Neural cell (in vitro differentiated cells): ENCODE results near the gene CPEB3. TPM values are rescaled to one million over a fixed set of nuclear protein-coding genes. Genes with fewer than 3 reads are reported as not detected.

Source experiments
- H2AFZ ChIP-seq: fragments of 200-600, 300-800 bp; sonication (generic), shearing (Covaris generic); 2 replicates; pipeline ENCODE4 v1.6.0; 2014; ENCODE audit warnings: low read depth, mild to moderate bottlenecking, antibody characterized with exemption, low read length, moderate library complexity
- H3F3A ChIP-seq: fragments of 200-600 bp; shearing (Covaris generic); 2 replicates; pipeline ENCODE4 v1.6.1; 2016; ENCODE audit warnings: mild to moderate bottlenecking, moderate library complexity, mixed read lengths, antibody characterized with exemption, low read length; ENCODE audit not compliant: insufficient read depth, poor library complexity, severe bottlenecking
- H3K27ac ChIP-seq: fragments of 200-600, 300-800 bp; sonication (generic), shearing (Covaris generic); 2 replicates; pipeline ENCODE4 v1.5.1; 2014; ENCODE audit warnings: mild to moderate bottlenecking, low read length, moderate library complexity
- H3K27me3 ChIP-seq: fragments of 300-800, 200-600 bp; sonication (generic), shearing (Covaris generic); 2 replicates; pipeline ENCODE4 v1.6.0; 2014; ENCODE audit warnings: mild to moderate bottlenecking, low read depth, low read length, moderate library complexity; ENCODE audit not compliant: insufficient read depth
- H3K36me3 ChIP-seq: fragments of 300-800, 200-600 bp; sonication (generic), shearing (Covaris generic); 2 replicates; pipeline ENCODE4 v1.5.1; 2014; ENCODE audit warnings: mild to moderate bottlenecking, antibody characterized with exemption, low read length, moderate library complexity; ENCODE audit not compliant: insufficient read depth
- H3K4me2 ChIP-seq: fragments of 300-800, 200-600 bp; sonication (generic), shearing (Covaris generic); 2 replicates; pipeline ENCODE4 v1.6.0; 2014; ENCODE audit warnings: mild to moderate bottlenecking, low read length
- H3K4me3 ChIP-seq: fragments of 300-800, 200-600 bp; sonication (generic), shearing (Covaris generic); 2 replicates; pipeline ENCODE4 v1.5.1; 2014; ENCODE audit warnings: mild to moderate bottlenecking, low read length, moderate library complexity
- H3K79me2 ChIP-seq: fragments of 200-600 bp; shearing (Covaris generic); replicated peaks from 2 replicates; pipeline ENCODE4 v1.6.0; 2014; ENCODE audit warnings: mild to moderate bottlenecking, low read length, moderate library complexity; ENCODE audit not compliant: insufficient read depth
- H3K9ac ChIP-seq: fragments of 300-800, 200-600 bp; sonication (generic), shearing (Covaris generic); 2 replicates; pipeline ENCODE4 v1.6.1; 2016; ENCODE audit warnings: mild to moderate bottlenecking, low read length, mixed read lengths
- H3K9me2 ChIP-seq: fragments of 200-600 bp; shearing (Covaris generic); 2 replicates; pipeline ENCODE4 v1.6.1; 2016; ENCODE audit warnings: mild to moderate bottlenecking, low read length, mixed read lengths; ENCODE audit not compliant: insufficient read depth
- H3K9me3 ChIP-seq: fragments of 200-600, 300-800 bp; sonication (generic), shearing (Covaris generic); 2 replicates; pipeline ENCODE4 v1.6.1; 2016; ENCODE audit warnings: mild to moderate bottlenecking, mixed run types, low read length, moderate library complexity, mixed read lengths
- H4K20me1 ChIP-seq: fragments of 200-600 bp; shearing (Covaris generic); 2 replicates; pipeline ENCODE4 v1.6.1; 2016; ENCODE audit warnings: mild to moderate bottlenecking, mixed run types; ENCODE audit not compliant: insufficient read depth
- EP300 ChIP-seq: fragments of 450-650 bp; conservative IDR thresholded peaks from 2 replicates; pipeline ENCODE4 v1.6.1; 2014; ENCODE audit warnings: antibody characterized with exemption, mild to moderate bottlenecking, moderate library complexity; ENCODE audit not compliant: poor library complexity, severe bottlenecking
- EZH2 ChIP-seq: fragments of 200-600, 300-800 bp; shearing (Covaris generic), sonication (generic); IDR thresholded peaks from 2 replicates; pipeline ENCODE4 v1.6.1; 2014; ENCODE audit warnings: antibody characterized with exemption, low read length, borderline replicate concordance, mild to moderate bottlenecking; ENCODE audit not compliant: insufficient read depth, poor library complexity, severe bottlenecking
- MXI1 ChIP-seq: fragments of 450-650 bp; conservative IDR thresholded peaks from 2 replicates; pipeline ENCODE4 v1.6.1; 2014; ENCODE audit warnings: antibody characterized with exemption, mild to moderate bottlenecking; ENCODE audit not compliant: poor library complexity, severe bottlenecking
- POLR2AphosphoS5 ChIP-seq: IDR thresholded peaks from 2 replicates; pipeline ENCODE4 v1.6.1; 2012
- RAD21 ChIP-seq: fragments of 450-650 bp; conservative IDR thresholded peaks from 2 replicates; pipeline ENCODE4 v1.6.1; 2014; ENCODE audit warnings: antibody characterized with exemption, mild to moderate bottlenecking, moderate library complexity
- SMC3 ChIP-seq: fragments of 450-650 bp; conservative IDR thresholded peaks from 2 replicates; pipeline ENCODE4 v1.6.1; 2014; ENCODE audit warnings: antibody characterized with exemption, mild to moderate bottlenecking, moderate library complexity; ENCODE audit not compliant: poor library complexity
- TAF1 ChIP-seq: IDR thresholded peaks from 2 replicates; pipeline ENCODE4 v1.6.1; 2012; ENCODE audit warnings: low read depth
- polyA plus RNA-seq: library from polyadenylated mRNA; depleted of rRNA; stranded (reverse); fragments of >200 nt; gene quantifications from 2 replicates; pipeline ENCODE4 v1.2.3, GENCODE V29; 2014
- TF ChIP-seq, protein P1 (sequence below): IDR thresholded peaks from 2 replicates; pipeline ENCODE4 v1.6.1; 2012; ENCODE audit warnings: borderline replicate concordance
- TF ChIP-seq, protein P2 (sequence below): fragments of 450-650 bp; IDR thresholded peaks from 2 replicates; pipeline ENCODE4 v1.5.1; 2014; ENCODE audit warnings: antibody characterized with exemption, mild to moderate bottlenecking, moderate library complexity; ENCODE audit not compliant: poor library complexity, severe bottlenecking

CPEB3 gene
- polyA plus RNA-seq, 1 donor from 2014 or later: 20.0 TPM

DNA sequence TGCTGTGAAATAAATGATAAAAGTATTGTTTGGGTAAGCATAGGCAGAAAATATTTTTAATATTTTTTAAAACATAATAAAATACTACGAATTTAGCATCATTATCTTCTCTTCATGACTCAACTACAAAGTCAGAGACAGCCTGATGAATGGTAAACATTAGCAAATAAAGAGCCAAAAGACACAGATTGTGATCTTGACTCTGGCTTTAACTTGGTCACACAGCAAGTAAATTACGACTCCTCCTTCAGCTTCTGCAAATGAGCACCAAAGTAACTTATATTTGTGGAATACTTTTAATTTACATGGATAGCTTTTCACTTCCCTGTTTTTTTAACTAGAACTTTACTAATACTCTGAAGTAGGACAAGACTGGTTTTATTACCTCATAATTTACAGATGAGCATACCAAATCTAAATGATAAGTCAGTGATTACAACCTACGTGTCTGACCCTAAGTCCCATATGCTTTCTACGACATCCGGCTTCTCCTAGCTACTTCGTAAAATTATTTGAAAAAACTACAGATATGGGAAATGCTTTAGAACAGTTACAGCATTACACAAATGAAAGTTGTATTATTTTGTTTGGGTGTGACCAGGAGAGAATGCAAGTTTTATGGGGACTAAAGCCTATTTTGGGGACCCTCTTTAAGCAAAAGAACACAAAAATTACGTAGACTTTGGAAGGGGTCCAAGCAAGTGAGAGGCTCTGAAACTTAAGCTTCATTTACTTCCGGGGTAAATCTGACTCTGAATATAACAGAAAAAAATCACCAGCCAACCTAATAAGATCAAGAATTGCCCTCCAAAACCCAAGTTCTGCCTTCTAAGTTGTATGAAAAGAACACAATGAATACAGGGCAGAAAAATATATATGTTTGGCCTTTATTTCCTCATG, 133.8 kb downstream of the CPEB3 start:
- TF ChIP-seq, protein P1, sequence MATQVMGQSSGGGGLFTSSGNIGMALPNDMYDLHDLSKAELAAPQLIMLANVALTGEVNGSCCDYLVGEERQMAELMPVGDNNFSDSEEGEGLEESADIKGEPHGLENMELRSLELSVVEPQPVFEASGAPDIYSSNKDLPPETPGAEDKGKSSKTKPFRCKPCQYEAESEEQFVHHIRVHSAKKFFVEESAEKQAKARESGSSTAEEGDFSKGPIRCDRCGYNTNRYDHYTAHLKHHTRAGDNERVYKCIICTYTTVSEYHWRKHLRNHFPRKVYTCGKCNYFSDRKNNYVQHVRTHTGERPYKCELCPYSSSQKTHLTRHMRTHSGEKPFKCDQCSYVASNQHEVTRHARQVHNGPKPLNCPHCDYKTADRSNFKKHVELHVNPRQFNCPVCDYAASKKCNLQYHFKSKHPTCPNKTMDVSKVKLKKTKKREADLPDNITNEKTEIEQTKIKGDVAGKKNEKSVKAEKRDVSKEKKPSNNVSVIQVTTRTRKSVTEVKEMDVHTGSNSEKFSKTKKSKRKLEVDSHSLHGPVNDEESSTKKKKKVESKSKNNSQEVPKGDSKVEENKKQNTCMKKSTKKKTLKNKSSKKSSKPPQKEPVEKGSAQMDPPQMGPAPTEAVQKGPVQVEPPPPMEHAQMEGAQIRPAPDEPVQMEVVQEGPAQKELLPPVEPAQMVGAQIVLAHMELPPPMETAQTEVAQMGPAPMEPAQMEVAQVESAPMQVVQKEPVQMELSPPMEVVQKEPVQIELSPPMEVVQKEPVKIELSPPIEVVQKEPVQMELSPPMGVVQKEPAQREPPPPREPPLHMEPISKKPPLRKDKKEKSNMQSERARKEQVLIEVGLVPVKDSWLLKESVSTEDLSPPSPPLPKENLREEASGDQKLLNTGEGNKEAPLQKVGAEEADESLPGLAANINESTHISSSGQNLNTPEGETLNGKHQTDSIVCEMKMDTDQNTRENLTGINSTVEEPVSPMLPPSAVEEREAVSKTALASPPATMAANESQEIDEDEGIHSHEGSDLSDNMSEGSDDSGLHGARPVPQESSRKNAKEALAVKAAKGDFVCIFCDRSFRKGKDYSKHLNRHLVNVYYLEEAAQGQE: no peak
- TF ChIP-seq MXI1: no peak
- TF ChIP-seq EZH2: no peak
- TF ChIP-seq RAD21: no peak
- TF ChIP-seq, protein P2, sequence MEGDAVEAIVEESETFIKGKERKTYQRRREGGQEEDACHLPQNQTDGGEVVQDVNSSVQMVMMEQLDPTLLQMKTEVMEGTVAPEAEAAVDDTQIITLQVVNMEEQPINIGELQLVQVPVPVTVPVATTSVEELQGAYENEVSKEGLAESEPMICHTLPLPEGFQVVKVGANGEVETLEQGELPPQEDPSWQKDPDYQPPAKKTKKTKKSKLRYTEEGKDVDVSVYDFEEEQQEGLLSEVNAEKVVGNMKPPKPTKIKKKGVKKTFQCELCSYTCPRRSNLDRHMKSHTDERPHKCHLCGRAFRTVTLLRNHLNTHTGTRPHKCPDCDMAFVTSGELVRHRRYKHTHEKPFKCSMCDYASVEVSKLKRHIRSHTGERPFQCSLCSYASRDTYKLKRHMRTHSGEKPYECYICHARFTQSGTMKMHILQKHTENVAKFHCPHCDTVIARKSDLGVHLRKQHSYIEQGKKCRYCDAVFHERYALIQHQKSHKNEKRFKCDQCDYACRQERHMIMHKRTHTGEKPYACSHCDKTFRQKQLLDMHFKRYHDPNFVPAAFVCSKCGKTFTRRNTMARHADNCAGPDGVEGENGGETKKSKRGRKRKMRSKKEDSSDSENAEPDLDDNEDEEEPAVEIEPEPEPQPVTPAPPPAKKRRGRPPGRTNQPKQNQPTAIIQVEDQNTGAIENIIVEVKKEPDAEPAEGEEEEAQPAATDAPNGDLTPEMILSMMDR: no peak
- no peak for TF ChIP-seq EP300
- no peak for TF ChIP-seq SMC3
- Histone ChIP-seq H3K9me3 (no peaks in the 10 kb centered on the region), H3K4me2 (no peak overlapping the region)

DNA sequence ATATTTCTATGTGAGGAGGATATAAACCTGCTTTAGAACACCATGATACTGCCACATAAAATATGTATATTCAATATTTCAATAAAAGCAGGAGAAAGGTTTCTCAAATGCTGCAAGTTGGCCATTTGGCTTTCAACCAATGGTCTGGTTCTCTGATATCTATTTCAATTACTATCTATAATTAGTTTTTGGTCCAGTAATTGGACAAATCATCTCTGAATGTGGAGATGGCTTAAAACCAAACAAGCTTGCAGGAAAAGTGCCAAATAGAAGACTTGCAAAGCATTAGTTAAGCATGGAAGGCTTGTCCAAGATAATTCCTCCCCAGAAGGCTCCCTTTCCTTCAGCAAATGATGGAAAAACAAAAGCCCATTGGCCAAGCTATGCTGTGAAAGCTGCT, 140.1 kb downstream of the CPEB3 start:
- Histone ChIP-seq H3K9me2 (no peaks in the 10 kb centered on the region), H2AFZ (no peak overlapping the region), H3K4me2 (no peak overlapping the region), H3F3A (no peaks in the 10 kb centered on the region), H3K27me3 (no peaks in the 10 kb centered on the region), H3K4me3 (no peak overlapping the region), H3K9me3 (no peaks in the 10 kb centered on the region), H3K9ac (no peak overlapping the region), H3K27ac (no peak overlapping the region), H3K36me3 (no peaks in the 10 kb centered on the region), H4K20me1 (no peaks in the 10 kb centered on the region), H3K79me2 (no peaks in the 10 kb centered on the region)
- TF ChIP-seq RAD21: no peak
- no peak for TF ChIP-seq POLR2AphosphoS5
- no peak for TF ChIP-seq EZH2
- TF ChIP-seq, protein P1: no peak
- TF ChIP-seq MXI1: no peak
- TF ChIP-seq EP300: no peak
- TF ChIP-seq, protein P2: no peak
- no peak for TF ChIP-seq SMC3
- TF ChIP-seq TAF1: no peak

More for the DNA sequence above, 133.8 kb downstream of the CPEB3 start:
- no peak overlapping the region for H3K27ac ChIP-seq
- no peak overlapping the region for H3K9ac ChIP-seq
- no peaks in the 10 kb centered on the region for H3F3A ChIP-seq
- H3K4me3 ChIP-seq: no peak overlapping the region
- no peaks in the 10 kb centered on the region for H3K27me3 ChIP-seq
- no peaks in the 10 kb centered on the region for H4K20me1 ChIP-seq
- H3K9me2 ChIP-seq: no peaks in the 10 kb centered on the region
- no peaks in the 10 kb centered on the region for H3K36me3 ChIP-seq
- no peaks in the 10 kb centered on the region for H3K79me2 ChIP-seq
- H2AFZ ChIP-seq: no peak overlapping the region
